IMR-90 (cell line): ENCODE measurements around the gene CLASP1. TPM values are rescaled to one million over a fixed set of nuclear protein-coding genes. Genes with fewer than 3 reads are reported as not detected.
A peak's percentile ranks its signal among the peaks of the same experiment; 100 is the strongest.

ENCODE experiments used
- ATAC-seq: fragments of 200-7000 bp; cut with Tn5 transposase; 2 replicates; pipeline ENCODE4 v1.9.1; 2020; ENCODE audit warnings: low read depth, mild to moderate bottlenecking, moderate library complexity
- BruUV-seq: library from RNA; stranded (reverse); fragments of 400-500 nt; replicated peaks from 2 replicates; lab custom pipeline; 2021; lab: Mats Ljungman, UMichigan
- CTCF ChIA-PET: fragments of 300-600 bp; formaldehyde crosslinking; extraction: SDS; loops from one replicate; lab custom pipeline; 2021; ENCODE audit warnings: antibody characterized with exemption; lab: Yijun Ruan, JAX
- POLR2A ChIA-PET: fragments of 300-600 bp; sonication (Branson Sonifier 250); formaldehyde crosslinking; loops from one replicate; lab custom pipeline; 2022; ENCODE audit warnings: antibody characterized with exemption; ENCODE audit not compliant: unreplicated experiment; lab: Charles Lee
- DNase-seq: peaks from one replicate; pipeline ENCODE4 v3.0.0; 2013
- H2AFZ ChIP-seq: replicated peaks from 2 replicates; pipeline ENCODE3; 2013; ENCODE audit warnings: low read length, mild to moderate bottlenecking; ENCODE audit not compliant: poor library complexity
- H2AK5ac ChIP-seq: 2 replicates; pipeline ENCODE4 v1.6.1; 2013; ENCODE audit warnings: low read depth, low read length, inconsistent platforms
- H2AK9ac ChIP-seq: replicated peaks from 2 replicates; pipeline ENCODE3; 2013; ENCODE audit warnings: mild to moderate bottlenecking, low read depth, low read length, moderate library complexity; ENCODE audit not compliant: poor library complexity
- H2BK120ac ChIP-seq: 2 replicates; pipeline ENCODE4 v1.6.1; 2013; ENCODE audit warnings: low read depth, low read length, inconsistent platforms
- H2BK15ac ChIP-seq: 3 replicates; pipeline ENCODE4 v1.6.1; 2013; ENCODE audit warnings: low read depth, low read length, inconsistent platforms
- H2BK20ac ChIP-seq: 2 replicates; pipeline ENCODE4 v1.6.1; 2013; ENCODE audit warnings: low read depth, mild to moderate bottlenecking, inconsistent platforms, low read length, moderate library complexity
- H2BK5ac ChIP-seq: 2 replicates; pipeline ENCODE4 v1.6.1; 2013; ENCODE audit warnings: mild to moderate bottlenecking, low read depth, low read length, inconsistent platforms; ENCODE audit not compliant: poor library complexity, severe bottlenecking
- H3K14ac ChIP-seq: replicated peaks from 2 replicates; pipeline ENCODE4 v1.6.1; 2013; ENCODE audit warnings: low read depth, low read length, inconsistent platforms
- H3K18ac ChIP-seq: 2 replicates; pipeline ENCODE4 v1.6.1; 2013; ENCODE audit warnings: low read depth, low read length, control low read depth
- H3K23ac ChIP-seq: 2 replicates; pipeline ENCODE4 v1.6.1; 2013; ENCODE audit warnings: low read depth, low read length, inconsistent platforms
- H3K27ac ChIP-seq: 2 replicates; pipeline ENCODE4 v1.5.1; 2013; ENCODE audit warnings: mild to moderate bottlenecking, control low read depth, low read length; ENCODE audit not compliant: insufficient read depth
- H3K27me3 ChIP-seq: 2 replicates; pipeline ENCODE4 v1.6.1; 2013; ENCODE audit warnings: low read length; ENCODE audit not compliant: control insufficient read depth, insufficient read depth
- H3K36me3 ChIP-seq: 2 replicates; pipeline ENCODE4 v1.6.1; 2013; ENCODE audit warnings: low read length, mixed read lengths; ENCODE audit not compliant: control insufficient read depth, insufficient read depth
- H3K4ac ChIP-seq: 2 replicates; pipeline ENCODE4 v1.6.1; 2013; ENCODE audit warnings: low read depth, low read length, inconsistent platforms
- H3K4me1 ChIP-seq: 2 replicates; pipeline ENCODE4 v1.6.1; 2013; ENCODE audit warnings: low read length, mixed read lengths; ENCODE audit not compliant: control insufficient read depth, insufficient read depth
- H3K4me2 ChIP-seq: 2 replicates; pipeline ENCODE4 v1.6.1; 2013; ENCODE audit warnings: low read depth, mild to moderate bottlenecking, control low read depth, low read length, moderate library complexity
- H3K4me3 ChIP-seq: 2 replicates; pipeline ENCODE4 v1.5.1; 2013; ENCODE audit warnings: low read depth, mild to moderate bottlenecking, control low read depth, low read length, moderate library complexity; ENCODE audit not compliant: insufficient read depth
- H3K56ac ChIP-seq: 2 replicates; pipeline ENCODE4 v1.6.1; 2013; ENCODE audit warnings: low read length, inconsistent platforms; ENCODE audit not compliant: insufficient read depth; ENCODE audit errors: extremely low read depth
- H3K79me1 ChIP-seq, 2 experiments: 2 replicates each; pipeline ENCODE4 v1.6.1; 2013; ENCODE audit warnings: low read length in 2 of 2, inconsistent platforms in 1 of 2, low read depth in 1 of 2
- H3K9ac ChIP-seq: 2 replicates; pipeline ENCODE4 v1.6.1; 2013; ENCODE audit warnings: low read depth, low read length, control low read depth
- H3K9me1 ChIP-seq: 2 replicates; pipeline ENCODE4 v1.6.1; 2013; ENCODE audit warnings: low read length, inconsistent platforms; ENCODE audit not compliant: insufficient read depth
- H3K9me3 ChIP-seq: 2 replicates; pipeline ENCODE4 v1.6.1; 2013; ENCODE audit warnings: low read length; ENCODE audit not compliant: control insufficient read depth, insufficient read depth
- H4K20me1 ChIP-seq: 2 replicates; pipeline ENCODE4 v1.6.1; 2013; ENCODE audit warnings: low read length, inconsistent platforms; ENCODE audit not compliant: insufficient read depth
- H4K5ac ChIP-seq: 2 replicates; pipeline ENCODE4 v1.6.1; 2013; ENCODE audit warnings: mild to moderate bottlenecking, low read depth, low read length, control low read depth
- H4K8ac ChIP-seq, 2 experiments: 2 replicates each; pipeline ENCODE4 v1.6.1; 2013; ENCODE audit warnings: low read depth in 2 of 2, low read length in 2 of 2, control low read depth in 1 of 2, inconsistent platforms in 1 of 2
- H4K91ac ChIP-seq: 2 replicates; pipeline ENCODE4 v1.6.1; 2013; ENCODE audit warnings: low read depth, low read length, inconsistent platforms; ENCODE audit not compliant: insufficient read depth
- BHLHE40 ChIP-seq: fragments of 150-350 bp; IDR thresholded peaks from 2 replicates; pipeline ENCODE4 v1.6.1; 2016; ENCODE audit warnings: mild to moderate bottlenecking, low read depth, low read length
- CEBPB ChIP-seq: IDR thresholded peaks from 2 replicates; pipeline ENCODE4 v1.6.1; 2012; ENCODE audit warnings: low read depth, low read length, improper control_type of control experiment
- MAFK ChIP-seq: IDR thresholded peaks from 2 replicates; pipeline ENCODE4 v1.6.1; 2012; ENCODE audit warnings: low read depth, low read length, improper control_type of control experiment
- MAZ ChIP-seq: IDR thresholded peaks from 2 replicates; pipeline ENCODE4 v1.6.1; 2012; ENCODE audit warnings: low read depth, mild to moderate bottlenecking, low read length, improper control_type of control experiment, moderate library complexity, borderline replicate concordance
- MXI1 ChIP-seq: IDR thresholded peaks from 2 replicates; pipeline ENCODE4 v1.6.1; 2012; ENCODE audit warnings: low read depth, mild to moderate bottlenecking, low read length, moderate library complexity, borderline replicate concordance
- NFE2L2 ChIP-seq: fragments of 150-350 bp; IDR thresholded peaks from 2 replicates; pipeline ENCODE4 v1.6.1; 2016; ENCODE audit warnings: low read depth, mild to moderate bottlenecking, low read length
- POLR2A ChIP-seq: IDR thresholded peaks from 2 replicates; pipeline ENCODE4 v1.6.1; 2012; ENCODE audit warnings: mild to moderate bottlenecking, low read depth, low read length
- RAD21 ChIP-seq: IDR thresholded peaks from 2 replicates; pipeline ENCODE4 v1.6.1; 2012; ENCODE audit warnings: low read length, improper control_type of control experiment
- RFX5 ChIP-seq: IDR thresholded peaks from 2 replicates; pipeline ENCODE4 v1.8.0; 2012; ENCODE audit warnings: low read depth, mild to moderate bottlenecking, low read length, moderate library complexity
- WGBS, 2 experiments: methylation state at CpG; one replicate each; pipeline versions ENCODE4 v1.1.5 to v1.1.7; 2013; ENCODE audit warnings: missing lambda C conversion rate in 2 of 2; ENCODE audit not compliant: insufficient read length in 1 of 2; ENCODE audit errors: extremely low coverage in 2 of 2; 5-methylcytosine and 5-hydroxymethylcytosine counted together
- dilution Hi-C: fragments of 300-500 bp; cut with HindIII; formaldehyde crosslinking; loops from one replicate; pipeline ENCODE4 v1.14.3; 2018; ENCODE audit warnings: low sequenced_read_pairs; ENCODE audit not compliant: unreplicated experiment
- in situ Hi-C: fragments of 300-500 bp; cut with MboI; formaldehyde crosslinking; loops from 3 replicates; pipeline ENCODE4 v1.14.3; 2019; ENCODE audit warnings: low sequenced_read_pairs, inconsistent platforms, mixed read lengths
- intact Hi-C: fragments of 100-400 bp; cut with micrococcal nuclease; formaldehyde crosslinking; loops from 2 replicates; pipeline ENCODE4 v1.10.0; 2022
- polyA plus RNA-seq, 3 experiments: library from polyadenylated mRNA; depleted of rRNA; stranded (reverse); fragments of >200 nt; gene quantifications; 2 replicates each; pipeline ENCODE4 v1.2.3, GENCODE V29; 2012; ENCODE audit warnings: low replicate concordance in 1 of 3
- total RNA-seq: library from RNA; depleted of rRNA; stranded (reverse); fragments of >200 nt; gene quantifications from 2 replicates; pipeline ENCODE4 v1.2.3, GENCODE V29; 2012

Gene CLASP1
- total and polyA plus RNA-seq, 2 of the 4 experiments (the other 2 are of a cell fraction) = 12.3 to 33.7 TPM

DNA sequence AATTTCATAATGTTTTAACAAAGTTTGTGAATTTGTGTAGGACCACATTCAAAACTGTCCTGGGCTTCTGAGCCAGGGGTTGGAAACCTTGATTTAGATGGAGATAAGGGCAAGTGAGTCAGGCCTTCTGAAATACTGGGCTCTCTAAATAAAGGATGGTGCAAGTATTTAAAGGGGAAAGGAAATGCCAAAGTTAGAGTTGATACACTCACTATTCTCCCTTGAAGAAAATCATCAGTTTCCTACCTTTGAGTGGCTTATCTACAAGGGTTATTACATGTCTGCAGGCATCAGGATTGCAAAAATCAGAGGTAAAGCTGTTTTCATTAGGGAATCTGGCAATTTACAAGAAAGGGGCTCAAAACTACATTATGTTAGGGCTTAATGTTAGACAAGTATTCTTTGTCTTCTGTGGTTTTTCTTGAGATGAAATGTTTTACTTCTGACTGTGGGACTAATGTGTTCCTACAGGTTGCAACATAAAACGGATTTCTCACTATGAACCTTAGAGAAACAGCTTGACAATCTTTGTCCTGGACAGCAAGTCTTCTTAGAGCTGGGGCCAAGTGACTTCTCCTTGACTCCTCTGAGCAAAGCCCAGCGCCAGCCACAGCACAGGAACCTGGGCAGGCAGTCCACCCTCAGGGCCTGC is 87.5 kb downstream of the CLASP1 start:
- WGBS, 2 experiments = 40% methylated on average over 1 of the region's 2 CpGs; no CpG with 5 or more reads in 1 of the 2 experiments
- DNase-seq = peak; percentile 65
- TF ChIP-seq RFX5 (no peak), CEBPB (peak; percentile 61), MXI1 (no peak), RAD21 (no peak), BHLHE40 (no peak), POLR2A (no peak), MAFK (no peak), NFE2L2 (no peak), MAZ (no peak)

More for the DNA sequence above, 87.5 kb downstream of the CLASP1 start:
- Histone ChIP-seq H2AFZ (no peak overlapping the region), H3K4ac (0 out of 2 replicates have a peak overlapping the region, but pooled peaks have one; percentile 16), H3K9ac (no peak overlapping the region), H3K4me3 (no peak overlapping the region), H2BK15ac (no peak overlapping the region), H3K36me3 (no peaks in the 10 kb centered on the region; the same call in 1 of the 2 replicates), H3K4me1 (peaks cover 15% of the 10 kb centered on the region), H3K14ac (peak overlapping the region; percentile 16; the same call in 1 of the 2 replicates), H3K23ac (peak overlapping the region; percentile 36), H2AK9ac (no peak overlapping the region), H3K27me3 (no peaks in the 10 kb centered on the region), H3K56ac (no peak overlapping the region), H2BK5ac (peak overlapping the region; percentile 35), H4K91ac (peak overlapping the region; percentile 25; the same call in 1 of the 2 replicates), H3K18ac (peak overlapping the region; percentile 78), H2BK120ac (no peak overlapping the region), H3K27ac (peak overlapping the region; percentile 67), H2AK5ac (no peak overlapping the region; the same call in 1 of the 2 replicates), H4K8ac (no peak overlapping the region), H3K79me1 (peaks cover 47 to 72% of the 10 kb centered on the region in 2 experiments), H3K9me3 (no peaks in the 10 kb centered on the region), H2BK20ac (no peak overlapping the region), H3K4me2 (peak overlapping the region; percentile 46; the same call in 1 of the 2 replicates), H4K5ac (peak overlapping the region; percentile 58; the same call in 1 of the 2 replicates), H4K20me1 (peaks cover 40% of the 10 kb centered on the region; the same call in 1 of the 2 replicates), H3K9me1 (peaks cover 15% of the 10 kb centered on the region)
- no TSS peak for BruUV-seq
- dilution Hi-C loops (no loop called here), in situ Hi-C loops (no loop called here), intact Hi-C loops (no loop called here)
- ChIA-PET POLR2A (interaction anchor here (0.5 kb wide), 1 partner anchor 12 kb away, joined by 5 read pairs; no protein-coding TSS in a partner anchor), CTCF (no interaction called here)
- peak; percentile 71 for ATAC-seq
